HEK293T (cell line): Measurements from ENCODE around the gene MAGOH.

Source experiments
- ELF4 ChIP-seq: fragments of 450-650 bp; IDR thresholded peaks from 2 replicates; pipeline ENCODE4 v1.6.1; 2017; ENCODE audit warnings: antibody characterized with exemption
- FOXK2 ChIP-seq: fragments of 450-650 bp; IDR thresholded peaks from 2 replicates; pipeline ENCODE4 v1.6.1; 2016; ENCODE audit warnings: mild to moderate bottlenecking
- FOXM1 ChIP-seq: fragments of 450-650 bp; IDR thresholded peaks from 2 replicates; pipeline ENCODE4 v1.6.1; 2017; ENCODE audit warnings: mild to moderate bottlenecking, borderline replicate concordance
- SP1 ChIP-seq: fragments of 450-650 bp; IDR thresholded peaks from 2 replicates; pipeline ENCODE4 v1.6.1; 2017

GRCh38 chr1:53276153-53276901 is 38.0 kb upstream of the MAGOH start:
- TF ChIP-seq ELF4 (no peak), SP1 (no peak), FOXM1 (no peak), FOXK2 (no peak)
